Measurements from ENCODE around the gene MESP2.
A peak's percentile ranks its signal among the peaks of the same experiment; 100 is the strongest.

The MESP2 gene

DNA sequence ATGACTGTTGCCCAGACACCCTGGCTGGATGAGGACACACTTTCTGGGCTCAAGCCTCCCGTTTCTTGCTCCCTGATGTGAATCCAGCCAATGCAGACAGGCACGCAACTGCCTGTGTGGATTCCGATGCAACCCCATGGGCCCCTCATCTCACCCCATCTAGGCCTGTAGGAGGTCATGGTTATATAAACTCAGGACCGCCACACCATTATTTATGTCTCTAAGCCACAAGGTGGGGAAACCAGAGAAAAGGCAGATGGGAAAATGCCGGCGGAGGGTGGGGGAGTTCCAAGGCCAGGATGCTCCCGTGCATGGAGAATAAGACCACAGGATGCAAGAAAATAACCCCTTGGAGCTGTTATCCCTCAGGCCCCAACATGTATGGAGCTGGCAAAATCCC, 27.1 kb upstream of the MESP2 start:
- DNase-seq (ENCODE audit: extremely low spot score) = no peak
- POLR2A ChIA-PET = no interaction called here
- TF ChIP-seq, protein P1, sequence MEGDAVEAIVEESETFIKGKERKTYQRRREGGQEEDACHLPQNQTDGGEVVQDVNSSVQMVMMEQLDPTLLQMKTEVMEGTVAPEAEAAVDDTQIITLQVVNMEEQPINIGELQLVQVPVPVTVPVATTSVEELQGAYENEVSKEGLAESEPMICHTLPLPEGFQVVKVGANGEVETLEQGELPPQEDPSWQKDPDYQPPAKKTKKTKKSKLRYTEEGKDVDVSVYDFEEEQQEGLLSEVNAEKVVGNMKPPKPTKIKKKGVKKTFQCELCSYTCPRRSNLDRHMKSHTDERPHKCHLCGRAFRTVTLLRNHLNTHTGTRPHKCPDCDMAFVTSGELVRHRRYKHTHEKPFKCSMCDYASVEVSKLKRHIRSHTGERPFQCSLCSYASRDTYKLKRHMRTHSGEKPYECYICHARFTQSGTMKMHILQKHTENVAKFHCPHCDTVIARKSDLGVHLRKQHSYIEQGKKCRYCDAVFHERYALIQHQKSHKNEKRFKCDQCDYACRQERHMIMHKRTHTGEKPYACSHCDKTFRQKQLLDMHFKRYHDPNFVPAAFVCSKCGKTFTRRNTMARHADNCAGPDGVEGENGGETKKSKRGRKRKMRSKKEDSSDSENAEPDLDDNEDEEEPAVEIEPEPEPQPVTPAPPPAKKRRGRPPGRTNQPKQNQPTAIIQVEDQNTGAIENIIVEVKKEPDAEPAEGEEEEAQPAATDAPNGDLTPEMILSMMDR (IDR thresholded peaks at IDR 0.05; ENCODE audit: control extremely low read depth, extremely low read depth, low read depth, missing control alignments) = no peak
- CTCF ChIA-PET = interaction anchor here (3.2 to 6.1 kb wide), 3 partner anchors 8 to 126 kb away, joined by 18 to 45 read pairs (median 45); no protein-coding TSS in a partner anchor

DNA sequence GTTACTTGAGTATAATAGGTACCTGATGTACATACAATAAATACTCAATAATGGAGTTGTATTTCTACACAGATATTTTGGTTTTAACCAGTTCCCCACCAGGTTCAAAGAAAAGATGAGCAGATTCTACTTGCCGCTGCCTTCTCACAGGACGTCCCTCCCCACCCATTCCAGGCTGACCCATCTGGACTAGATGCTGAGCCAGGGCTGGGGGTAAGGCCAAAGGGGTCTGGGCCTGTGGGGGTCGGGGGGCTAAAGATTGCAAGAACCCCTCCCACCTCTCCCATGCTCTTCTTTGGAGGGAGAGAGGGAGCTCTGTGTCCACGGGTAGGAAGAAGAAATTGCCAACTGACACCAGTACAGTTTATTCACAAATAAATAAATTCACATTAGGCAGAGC, 26.6 kb upstream of the MESP2 start:
- POLR2A ChIA-PET = no interaction called here
- TF ChIP-seq, protein P1 (IDR thresholded peaks at IDR 0.05; ENCODE audit: control extremely low read depth, extremely low read depth, low read depth, missing control alignments) = no peak
- no peak for DNase-seq (ENCODE audit: extremely low spot score)
- CTCF ChIA-PET = interaction anchor here (1.1 to 6.1 kb wide), 6 partner anchors 9 to 222 kb away, joined by 3 to 45 read pairs (median 12); no protein-coding TSS in a partner anchor

DNA sequence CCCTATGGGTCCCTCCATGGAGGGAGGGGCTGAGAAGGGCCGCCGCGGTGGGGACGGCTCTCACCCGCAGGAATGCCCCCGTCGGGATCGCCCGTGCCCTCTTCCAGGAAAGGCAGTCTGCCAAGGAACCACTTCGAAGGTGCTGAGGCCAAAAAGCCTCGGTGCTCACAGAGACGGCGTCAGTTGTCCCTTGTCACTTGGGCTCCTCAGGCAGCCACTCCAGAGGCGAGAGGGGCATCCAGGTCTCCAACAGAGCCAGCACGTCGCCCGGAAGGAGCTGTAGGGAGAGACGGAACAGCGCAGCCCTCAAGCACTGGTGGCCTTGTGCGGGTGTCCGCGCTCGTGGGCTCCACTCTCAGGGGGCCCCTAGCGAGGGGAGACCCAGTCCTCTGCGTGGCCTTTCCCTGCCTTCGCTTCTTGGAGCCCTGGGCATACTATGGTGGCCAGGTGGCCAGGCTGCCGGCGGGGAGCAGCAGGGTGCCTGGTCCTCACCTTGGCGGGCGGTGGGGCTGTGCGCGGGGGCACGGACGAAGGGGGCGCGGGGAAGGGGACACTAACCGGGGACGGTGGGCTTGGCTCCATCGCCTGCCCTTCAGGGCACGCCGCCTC, 26.1 kb upstream of the MESP2 start:
- TF ChIP-seq, protein P1 (IDR thresholded peaks at IDR 0.05; ENCODE audit: control extremely low read depth, extremely low read depth, low read depth, missing control alignments) = no peak
- DNase-seq (ENCODE audit: extremely low spot score) = no peak
- POLR2A ChIA-PET = no interaction called here
- CTCF ChIA-PET = interaction anchor here (1.0 to 6.1 kb wide), 10 partner anchors 9 to 322 kb away, joined by 3 to 45 read pairs (median 6); no protein-coding TSS in a partner anchor

DNA sequence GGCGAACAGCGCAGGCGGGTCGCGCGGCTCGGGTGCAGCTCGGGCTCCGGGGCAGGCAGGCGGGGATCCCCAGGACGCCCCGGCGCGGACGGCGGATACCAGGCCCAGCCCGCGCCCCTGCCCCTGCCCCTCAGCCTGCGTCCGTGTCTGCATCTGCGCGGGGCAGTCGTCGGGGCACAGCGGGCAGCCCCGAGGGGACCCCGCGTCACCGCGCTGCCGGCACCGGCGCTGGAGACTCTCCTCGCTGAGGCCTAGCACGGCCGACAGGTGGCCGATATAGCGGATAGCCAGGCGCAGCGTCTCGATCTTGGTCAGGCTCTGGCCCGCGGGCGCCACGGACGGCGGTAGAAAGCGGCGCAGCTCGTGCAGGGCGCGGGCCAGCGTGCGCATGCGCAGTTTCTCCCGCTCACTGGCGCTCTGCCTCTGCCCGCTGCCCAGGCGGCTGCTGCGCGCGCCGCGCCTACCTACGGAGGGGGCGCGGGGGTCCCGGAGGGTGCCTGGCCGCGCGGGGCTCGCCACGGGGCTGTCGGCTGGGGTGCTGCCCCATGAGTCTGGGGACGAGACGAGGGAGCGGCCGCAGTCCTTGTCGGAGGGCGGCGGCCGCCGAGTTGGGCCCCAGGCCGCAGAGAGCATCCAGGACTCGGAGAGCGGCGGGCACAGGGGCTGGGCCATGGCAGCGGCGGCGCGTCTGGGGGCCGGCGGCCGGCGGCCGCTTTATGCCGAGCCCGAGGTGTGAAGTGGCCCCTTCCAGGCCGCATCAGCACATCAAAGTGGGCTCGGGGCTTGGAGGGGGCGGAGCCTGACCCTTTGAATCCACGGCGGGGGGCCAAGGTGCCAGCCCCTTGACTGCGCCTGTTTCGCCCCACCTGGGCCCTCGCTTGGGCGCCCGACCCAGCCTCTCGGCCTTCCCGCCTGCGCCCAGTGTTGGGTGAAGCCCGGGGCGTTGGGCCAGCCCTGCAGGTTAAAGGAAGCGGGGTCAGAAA, 25.3 kb upstream of the MESP2 start, which contains the start of gene MESP1:
Gene MESP1, minus strand, starts transcription at position 690 of the 983 bp plus-strand sequence. Its CDS starts 18 bp downstream, at position 672.
- TF ChIP-seq, protein P1 (IDR thresholded peaks at IDR 0.05; ENCODE audit: control extremely low read depth, extremely low read depth, low read depth, missing control alignments) = peak; percentile 80
- ChIA-PET CTCF (interaction anchor here (1.0 to 6.1 kb wide), 13 partner anchors 10 to 321 kb away, joined by 3 to 45 read pairs (median 4); partner anchors contain the start of gene AP3S2), POLR2A (no interaction called here)
- peak; percentile 95 for DNase-seq (ENCODE audit: extremely low spot score)

DNA sequence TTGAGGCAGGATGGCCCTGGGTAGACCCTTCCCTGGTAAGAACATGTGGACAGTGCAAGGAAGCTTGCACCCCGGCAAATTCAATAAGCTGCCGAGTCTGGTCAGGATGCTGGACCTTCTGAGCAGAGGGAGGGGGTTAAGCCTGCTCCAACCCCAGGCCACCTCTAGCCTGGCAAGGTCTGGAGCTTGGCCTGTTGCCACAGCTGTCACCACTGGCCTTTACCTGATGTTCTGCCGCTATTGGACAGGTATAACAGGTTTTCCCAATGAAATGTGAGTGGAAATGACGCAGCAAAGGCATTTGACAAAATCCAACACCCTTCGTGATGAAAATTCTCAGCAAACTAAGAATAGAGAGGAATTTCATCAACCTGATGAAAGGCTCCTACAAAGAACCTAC, 24.4 kb upstream of the MESP2 start:
- ChIA-PET POLR2A (no interaction called here), CTCF (interaction anchor here (1.1 to 6.1 kb wide), 9 partner anchors 9 to 314 kb away, joined by 4 to 45 read pairs (median 7); partner anchors contain the start of gene AP3S2)
- TF ChIP-seq, protein P1 (IDR thresholded peaks at IDR 0.05; ENCODE audit: control extremely low read depth, extremely low read depth, low read depth, missing control alignments) = no peak
- no peak for DNase-seq (ENCODE audit: extremely low spot score)

DNA sequence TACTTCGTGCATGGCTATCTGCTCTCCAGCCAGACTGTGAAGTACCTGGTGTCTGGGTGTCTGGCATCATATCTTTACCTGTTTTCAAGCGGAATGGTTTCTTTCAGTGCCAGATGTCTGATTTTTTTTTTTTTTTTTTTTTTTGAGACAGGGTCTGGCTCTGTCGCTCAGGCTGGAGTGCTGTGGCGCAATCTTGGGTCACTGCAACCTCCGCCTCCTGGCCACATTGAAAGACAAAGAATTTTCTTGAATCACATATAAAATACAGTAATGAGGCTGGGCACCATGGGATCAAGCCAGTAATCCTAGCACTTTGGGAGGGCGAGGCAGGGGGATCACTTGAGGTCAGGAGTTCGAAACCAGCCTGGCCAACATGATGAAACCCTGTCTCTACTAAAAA, 22.3 kb upstream of the MESP2 start:
- DNase-seq (ENCODE audit: extremely low spot score) = no peak
- ChIA-PET CTCF (interaction anchor here (1.5 to 6.1 kb wide), 3 partner anchors 13 to 145 kb away, joined by 5 to 45 read pairs (median 7); no protein-coding TSS in a partner anchor), POLR2A (interaction anchor here (1.0 kb wide), 1 partner anchor 12 kb away, joined by 7 read pairs; no protein-coding TSS in a partner anchor)
- TF ChIP-seq, protein P1 (IDR thresholded peaks at IDR 0.05; ENCODE audit: control extremely low read depth, extremely low read depth, low read depth, missing control alignments) = no peak
